HT-29 (cell line): Measurements from ENCODE around the gene GOLGA8F. TPM values are rescaled to one million over a fixed set of nuclear protein-coding genes. Genes with fewer than 3 reads are reported as not detected.
"Not testable (repeated sequence)": the region's sequence is repeated elsewhere in the genome, so short reads cannot be mapped to it uniquely, and the experiment has no call there.

ENCODE experiments used
- DNase-seq: peaks from one replicate; pipeline ENCODE4 v3.0.0-alpha.2; 2015; ENCODE audit warnings: low spot score
- small RNA-seq: library from RNA; depleted of rRNA; stranded (forward); fragments of <200 nt; gene quantifications from one replicate; pipeline ENCODE3, GENCODE V24; 2014
- total RNA-seq: library from RNA; depleted of rRNA; stranded (reverse); fragments of >200 nt; shearing (Covaris generic); gene quantifications from 2 replicates; pipeline ENCODE4 v1.2.3, GENCODE V29; 2014; rRNA removed

Gene GOLGA8F, protein sequence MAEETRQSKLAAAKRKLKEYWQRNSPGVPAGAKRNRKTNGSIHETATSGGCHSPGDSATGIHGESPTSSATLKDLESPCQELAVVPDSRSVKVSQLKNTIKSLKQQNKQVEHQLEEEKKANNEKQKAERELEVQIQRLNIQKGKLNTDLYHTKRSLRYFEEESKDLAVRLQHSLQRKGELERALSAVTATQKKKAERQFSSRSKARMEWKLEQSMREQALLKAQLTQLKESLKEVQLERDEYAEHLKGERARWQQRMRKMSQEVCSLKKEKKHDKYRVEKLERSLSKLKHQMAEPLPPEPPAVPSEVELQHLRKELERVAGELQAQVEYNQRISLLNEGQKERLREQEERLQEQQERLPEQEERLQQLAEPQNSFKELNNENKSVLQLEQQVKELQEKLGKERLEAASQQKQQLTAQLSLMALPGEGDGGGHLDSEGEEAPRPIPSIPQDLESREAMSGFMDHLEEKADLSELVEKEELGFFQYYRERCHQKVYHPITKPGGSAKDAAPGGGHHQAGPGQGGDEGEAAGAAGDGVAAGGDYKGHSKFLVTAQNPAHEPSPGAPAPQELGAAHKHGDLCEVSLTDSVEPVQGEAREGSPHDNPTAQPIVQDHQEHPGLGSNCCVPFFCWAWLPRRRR
- 0.03 TPM in 1 of 2 replicates, not detected in the other for total RNA-seq

DNA sequence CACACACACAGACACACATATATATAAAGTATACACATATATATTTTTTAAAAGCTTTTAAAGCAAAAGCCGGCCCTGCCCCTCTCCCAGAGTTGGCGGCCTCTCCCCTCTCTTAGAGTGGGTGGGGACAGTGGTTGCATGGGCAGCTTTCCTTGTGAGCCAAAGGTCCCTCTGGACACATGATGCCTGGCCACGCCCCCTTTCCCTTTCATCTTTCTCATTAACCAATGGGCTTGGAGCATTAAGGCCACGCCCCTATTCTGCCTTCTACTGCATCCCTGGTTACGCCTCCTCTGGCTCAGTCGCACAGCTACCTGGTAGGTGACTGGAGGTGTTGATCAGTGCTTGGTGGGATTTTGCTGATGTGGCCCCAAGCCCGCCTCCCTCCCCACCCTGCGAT is at the start of gene GOLGA8F:
Gene GOLGA8F, plus strand, starts transcription at position 301 of the 400 bp plus-strand sequence. Its CDS starts 98 bp downstream, at position 399.
- not testable (repeated sequence) for DNase-seq

DNA sequence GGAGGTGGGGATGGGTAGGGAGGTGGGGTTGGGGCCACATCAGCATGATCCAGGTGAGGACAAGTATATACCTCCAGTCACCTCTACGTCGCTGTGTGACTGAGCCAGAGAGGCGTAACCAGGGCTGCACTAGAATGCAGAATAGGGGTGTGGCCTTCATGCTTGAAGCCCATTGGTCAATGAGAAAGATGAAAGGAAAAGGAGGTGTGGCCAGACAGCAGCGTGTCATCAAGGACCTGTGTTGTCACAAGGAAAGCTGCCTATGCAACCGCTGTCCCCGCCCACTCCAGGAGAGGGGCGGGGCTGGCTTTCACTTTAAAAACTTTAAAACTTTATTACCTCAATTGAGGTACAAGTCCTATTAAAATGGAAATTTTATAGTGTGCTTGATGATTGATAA is 20.5 kb upstream of the GOLGA8F start, which contains the start of gene GOLGA6L24:
Gene GOLGA6L24, minus strand, starts transcription at position 101 of the 400 bp plus-strand sequence. Its CDS starts 61 bp downstream, at position 40.
- not testable (repeated sequence) for DNase-seq

DNA sequence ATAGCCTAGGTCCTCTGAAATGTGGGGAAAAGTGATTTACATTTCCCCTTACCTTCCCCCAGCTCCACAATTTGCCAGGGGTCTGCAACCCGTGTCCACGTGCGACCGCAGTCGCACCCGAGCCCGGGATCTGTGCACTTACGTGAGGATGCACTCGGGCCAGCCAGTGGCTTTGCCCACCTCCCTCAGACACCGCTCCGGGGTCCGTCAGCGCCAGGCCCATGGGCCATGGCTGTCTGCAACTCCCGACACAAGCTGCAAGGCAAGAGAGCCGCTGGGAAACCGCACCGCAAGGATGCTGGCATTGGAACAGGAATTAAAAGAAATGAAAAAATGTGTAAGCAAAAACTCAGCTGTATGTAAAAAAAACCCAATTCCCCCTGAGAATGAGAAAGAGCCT is 13.0 kb upstream of the GOLGA8F start:
- not testable (repeated sequence) for DNase-seq

DNA sequence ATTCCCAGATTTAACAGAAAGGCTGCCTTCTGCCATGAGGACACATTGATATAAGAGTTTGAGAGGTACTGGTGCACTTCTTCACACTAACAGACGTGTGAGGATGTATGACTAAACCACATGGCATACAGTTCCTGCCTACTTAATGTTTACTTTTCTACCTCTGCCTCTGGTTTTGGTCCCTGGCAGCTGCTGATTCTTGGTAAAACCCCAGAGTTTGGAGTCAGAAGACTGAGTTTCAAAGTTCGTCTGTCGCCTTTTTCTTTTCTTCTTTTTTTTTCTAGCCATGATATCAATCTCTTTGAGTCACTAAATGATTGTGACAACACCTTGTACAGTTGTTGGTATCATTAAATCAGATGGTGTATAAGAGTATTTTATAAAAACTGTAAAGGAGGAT is 1.6 kb downstream of the GOLGA8F start:
- not testable (repeated sequence) for DNase-seq

DNA sequence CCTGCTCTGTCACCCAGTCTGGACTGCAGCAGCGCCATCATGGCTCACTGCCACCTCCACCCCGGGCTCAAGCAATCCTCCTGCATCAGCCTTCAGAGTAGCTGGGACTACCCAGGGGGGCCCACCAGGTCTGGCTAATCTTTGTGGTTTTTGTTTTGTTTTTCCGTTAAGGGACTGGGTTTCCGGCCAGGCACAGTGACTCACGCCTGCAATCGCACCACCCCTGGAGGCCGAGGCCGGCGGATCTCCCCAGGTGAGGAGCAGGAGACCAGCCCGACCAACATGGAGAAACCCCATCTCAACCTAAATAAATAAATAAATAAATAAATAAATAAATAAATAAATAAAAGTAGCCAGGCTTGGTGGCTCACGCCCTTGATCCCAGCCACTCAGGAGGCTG is 17.6 kb downstream of the GOLGA8F start:
- DNase-seq = not testable (repeated sequence)

DNA sequence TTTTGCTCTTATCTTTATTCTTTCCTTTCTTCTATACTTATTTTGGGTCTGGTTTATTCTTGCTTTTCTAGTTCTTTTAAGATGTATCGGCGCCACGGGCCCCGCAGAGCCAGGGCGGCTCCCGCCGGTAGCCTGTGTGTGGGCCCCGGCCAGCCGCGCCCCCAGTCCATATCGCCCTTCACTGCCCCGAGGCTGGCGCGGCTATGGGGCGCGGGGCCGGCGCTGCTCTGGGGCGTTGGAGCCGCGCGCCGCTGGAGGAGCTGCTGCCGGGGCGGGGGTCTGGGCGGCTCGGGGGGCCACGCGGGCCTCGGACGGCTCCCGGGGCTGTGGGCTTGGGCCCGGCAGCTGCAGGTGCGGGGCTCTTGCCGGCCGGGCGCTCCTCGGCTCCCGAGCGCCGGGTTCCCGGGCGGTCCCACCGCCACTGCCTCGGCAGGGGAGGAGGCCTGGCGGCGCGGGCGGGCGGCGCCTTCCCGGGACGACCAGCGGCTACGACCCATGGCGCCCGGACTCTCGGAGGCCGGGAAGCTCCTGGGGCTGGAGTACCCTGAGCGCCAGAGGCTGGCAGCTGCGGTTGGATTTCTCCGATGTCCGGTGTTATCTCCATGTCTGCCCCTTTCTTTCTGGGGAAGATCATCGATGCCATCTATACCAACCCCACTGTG is 24.4 kb downstream of the GOLGA8F start:
- not testable (repeated sequence) for DNase-seq

DNA sequence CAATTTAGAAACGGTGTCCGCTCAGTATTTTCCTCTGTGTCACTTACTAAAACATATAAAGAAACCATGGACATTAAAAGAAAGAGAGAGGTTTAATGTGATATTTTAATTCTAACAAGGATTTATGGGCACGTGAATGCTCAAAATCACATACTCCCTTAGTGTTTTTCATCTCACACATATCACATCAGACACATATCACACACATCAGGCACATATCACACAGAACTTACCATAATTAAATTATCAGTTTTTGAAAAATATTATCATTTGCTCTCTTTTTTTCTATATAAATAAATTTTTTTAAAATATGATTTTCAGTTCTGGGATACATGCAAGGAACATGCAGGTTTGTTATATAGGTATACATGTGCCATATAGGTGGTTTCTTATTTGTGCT is 42.0 kb downstream of the GOLGA8F start:
- not testable (repeated sequence) for DNase-seq

DNA sequence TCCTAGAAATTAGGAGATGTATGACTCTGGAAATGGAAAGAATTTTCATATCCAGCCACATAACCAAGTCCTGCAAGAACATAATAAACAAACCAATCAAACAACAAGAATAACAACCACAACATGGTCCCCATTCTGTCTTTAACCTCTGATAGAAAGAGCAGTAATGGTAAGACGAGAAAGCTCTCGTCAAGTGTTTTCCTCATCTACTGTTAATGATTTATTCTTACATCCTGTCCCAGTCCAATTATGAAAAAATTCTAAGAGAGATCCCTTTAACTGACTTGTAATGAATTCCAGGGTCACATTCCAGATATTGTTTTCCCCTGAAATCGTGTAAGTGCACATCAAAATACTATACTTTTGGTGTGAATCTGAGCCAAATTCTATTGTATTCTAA is 57.1 kb downstream of the GOLGA8F start:
- DNase-seq = not testable (repeated sequence)

Small RNA genes lying within 50 kb of the gene (small RNA-seq; reads per million reads assigned to genes)
- gene AC091304.5 (not detected), gene AC091304.6 (not detected), gene AC091304.9 (not detected), gene MIR4509-2 (not detected), gene RN7SL238P (not detected)

Other genes with a start within 250 kb of the GOLGA8F start
- 82.9 and 84.9 TPM in 2 replicates for gene HERC2, start 56.5 kb upstream of the GOLGA8F start, total RNA-seq
- gene GOLGA6L24, start 20.6 kb upstream of the GOLGA8F start, total RNA-seq = not detected in 2 replicates
- not detected in 2 replicates for gene GOLGA8G, start 154.3 kb downstream of the GOLGA8F start, total RNA-seq
- not detected in 2 replicates for gene GOLGA6L25, start 174.9 kb downstream of the GOLGA8F start, total RNA-seq